MCF 10A (cell line): Measurements from ENCODE around the gene FGF18. TPM values are rescaled to one million over a fixed set of nuclear protein-coding genes. Genes with fewer than 3 reads are reported as not detected.
"Not testable (repeated sequence)": the region's sequence is repeated elsewhere in the genome, so short reads cannot be mapped to it uniquely, and the experiment has no call there.

Experiments used
- BruUV-seq: library from RNA; stranded (reverse); fragments of 400-500 nt; replicated peaks from 2 replicates; lab custom pipeline; 2021; lab: Mats Ljungman, UMichigan
- CTCF ChIA-PET: fragments of 300-600 bp; sonication (Branson Sonifier 250); formaldehyde crosslinking; extraction: SDS; loops from one replicate; lab custom pipeline; 2021; ENCODE audit warnings: antibody characterized with exemption, inconsistent platforms; lab: Yijun Ruan, JAX
- POLR2A ChIA-PET: fragments of 300-600, 350-650 bp; sonication (Branson Sonifier 250); formaldehyde crosslinking; extraction: SDS; loops from one replicate; lab custom pipeline; 2020; ENCODE audit warnings: antibody characterized with exemption, inconsistent platforms; lab: Yijun Ruan, JAX
- DNase-seq: peaks from one replicate; pipeline ENCODE4 v3.0.0-alpha.2; 2018; ENCODE audit not compliant: unreplicated experiment
- H3K27ac Mint-ChIP-seq: one replicate; pipeline ENCODE4 v1.8.0; 2022; ENCODE audit warnings: mild to moderate bottlenecking, low read depth, mixed read lengths; ENCODE audit not compliant: unreplicated experiment
- H3K27me3 Mint-ChIP-seq: one replicate; pipeline ENCODE4 v1.8.0; 2022; ENCODE audit warnings: mixed read lengths; ENCODE audit not compliant: insufficient read depth, unreplicated experiment
- H3K36me3 Mint-ChIP-seq: one replicate; pipeline ENCODE4 v1.8.0; 2022; ENCODE audit warnings: mild to moderate bottlenecking, moderate library complexity, mixed read lengths; ENCODE audit not compliant: insufficient read depth, unreplicated experiment
- H3K4me1 Mint-ChIP-seq: one replicate; pipeline ENCODE4 v1.8.0; 2022; ENCODE audit warnings: mixed read lengths; ENCODE audit not compliant: insufficient read depth, unreplicated experiment
- H3K4me3 Mint-ChIP-seq: one replicate; pipeline ENCODE4 v1.8.0; 2022; ENCODE audit warnings: mild to moderate bottlenecking, moderate library complexity, mixed read lengths; ENCODE audit not compliant: unreplicated experiment
- H3K9me3 Mint-ChIP-seq: one replicate; pipeline ENCODE4 v1.8.0; 2022; ENCODE audit warnings: mixed read lengths; ENCODE audit not compliant: unreplicated experiment
- intact Hi-C: fragments of 100-400 bp; cut with micrococcal nuclease; formaldehyde crosslinking; loops from 2 replicates; pipeline ENCODE4 v1.14.1; 2022
- total RNA-seq: library from RNA; stranded (reverse); gene quantifications from 2 replicates; pipeline ENCODE4 v1.2.3, GENCODE V29; 2022
- TF ChIP-seq, protein P1 (sequence below): fragments of 200-600 bp; IDR thresholded peaks from one replicate; pipeline ENCODE4 v1.8.0; 2022; ENCODE audit warnings: antibody characterized with exemption, mild to moderate bottlenecking; ENCODE audit not compliant: unreplicated experiment

Gene FGF18
- total RNA-seq, 1 experiment from 2014 or later, result not detected

DNA sequence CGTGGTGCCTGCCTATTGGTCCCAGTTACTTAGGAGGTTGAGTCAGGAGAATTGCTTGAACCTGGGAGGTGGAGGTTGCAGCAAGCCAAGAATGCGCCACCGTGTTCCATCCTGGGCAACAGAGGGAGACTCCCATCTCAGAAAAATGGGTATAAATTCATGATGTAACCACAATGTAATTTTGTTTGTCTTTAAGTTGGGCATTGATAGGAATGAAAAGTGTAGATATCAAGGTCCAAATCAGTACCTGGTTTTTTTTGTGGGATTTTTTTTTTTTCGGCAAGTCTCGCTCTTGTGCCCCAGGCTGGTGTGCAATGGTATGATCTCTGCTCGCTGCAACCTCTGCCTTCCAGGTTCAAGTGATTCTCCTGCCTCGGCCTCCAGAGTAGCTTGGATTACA, 24.4 kb upstream of the FGF18 start:
- TF ChIP-seq, protein P1, sequence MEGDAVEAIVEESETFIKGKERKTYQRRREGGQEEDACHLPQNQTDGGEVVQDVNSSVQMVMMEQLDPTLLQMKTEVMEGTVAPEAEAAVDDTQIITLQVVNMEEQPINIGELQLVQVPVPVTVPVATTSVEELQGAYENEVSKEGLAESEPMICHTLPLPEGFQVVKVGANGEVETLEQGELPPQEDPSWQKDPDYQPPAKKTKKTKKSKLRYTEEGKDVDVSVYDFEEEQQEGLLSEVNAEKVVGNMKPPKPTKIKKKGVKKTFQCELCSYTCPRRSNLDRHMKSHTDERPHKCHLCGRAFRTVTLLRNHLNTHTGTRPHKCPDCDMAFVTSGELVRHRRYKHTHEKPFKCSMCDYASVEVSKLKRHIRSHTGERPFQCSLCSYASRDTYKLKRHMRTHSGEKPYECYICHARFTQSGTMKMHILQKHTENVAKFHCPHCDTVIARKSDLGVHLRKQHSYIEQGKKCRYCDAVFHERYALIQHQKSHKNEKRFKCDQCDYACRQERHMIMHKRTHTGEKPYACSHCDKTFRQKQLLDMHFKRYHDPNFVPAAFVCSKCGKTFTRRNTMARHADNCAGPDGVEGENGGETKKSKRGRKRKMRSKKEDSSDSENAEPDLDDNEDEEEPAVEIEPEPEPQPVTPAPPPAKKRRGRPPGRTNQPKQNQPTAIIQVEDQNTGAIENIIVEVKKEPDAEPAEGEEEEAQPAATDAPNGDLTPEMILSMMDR, result no peak
- no peak overlapping the region for H3K27ac Mint-ChIP-seq
- H3K36me3 Mint-ChIP-seq, result peaks cover 100% of the 10 kb centered on the region
- H3K4me3 Mint-ChIP-seq, result no peak overlapping the region
- intact Hi-C loops, result no loop called here
- no TSS peak for BruUV-seq
- no peaks in the 10 kb centered on the region for H3K27me3 Mint-ChIP-seq
- H3K4me1 Mint-ChIP-seq, result peaks cover 67% of the 10 kb centered on the region
- peak; percentile 25 for DNase-seq
- POLR2A ChIA-PET, result interaction anchor here (1.1 to 3.6 kb wide), 2 partner anchors 10 kb away, joined by 4 to 14 read pairs; no protein-coding TSS in a partner anchor
- CTCF ChIA-PET, result interaction anchor here (1.4 to 4.7 kb wide), 2 partner anchors 11 to 517 kb away, joined by 3 to 20 read pairs; no protein-coding TSS in a partner anchor
- H3K9me3 Mint-ChIP-seq, result no peaks in the 10 kb centered on the region

DNA sequence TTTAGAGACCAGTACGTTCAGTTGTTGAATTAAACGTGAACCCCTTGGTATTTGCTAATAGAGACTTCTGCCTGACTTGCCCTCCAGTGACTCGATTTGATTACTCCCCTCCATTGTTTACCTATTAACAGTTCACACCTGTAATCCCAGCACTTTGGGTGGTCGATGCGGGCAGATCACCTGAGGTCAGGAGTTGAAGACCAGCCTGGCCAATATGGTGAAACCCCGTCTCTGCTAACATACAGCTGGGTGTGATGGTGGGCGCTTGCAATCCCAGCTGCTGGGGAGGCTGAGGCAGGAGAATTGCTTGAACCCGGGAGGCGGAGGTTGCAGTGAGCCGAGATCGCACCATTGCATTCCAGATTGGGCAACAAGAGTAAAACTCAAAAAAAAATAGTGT, 22.9 kb upstream of the FGF18 start:
- H3K9me3 Mint-ChIP-seq, intact Hi-C loops, H3K27me3 Mint-ChIP-seq, BruUV-seq: not testable (repeated sequence)
- Mint-ChIP-seq H3K36me3 (peaks cover 100% of the 10 kb centered on the region), H3K4me3 (peak overlapping the region; percentile 16), H3K27ac (peak overlapping the region; percentile 69), H3K4me1 (peaks cover 55% of the 10 kb centered on the region)
- ChIA-PET POLR2A (interaction anchor here (0.6 to 1.5 kb wide), 6 partner anchors 8 to 18 kb away, joined by 3 to 6 read pairs (median 4); partner anchors contain the start of gene NPM1), CTCF (interaction anchor here (0.6 to 4.7 kb wide), 4 partner anchors 9 to 599 kb away, joined by 3 to 20 read pairs (median 4); no protein-coding TSS in a partner anchor)
- peak; percentile 1 for DNase-seq

DNA sequence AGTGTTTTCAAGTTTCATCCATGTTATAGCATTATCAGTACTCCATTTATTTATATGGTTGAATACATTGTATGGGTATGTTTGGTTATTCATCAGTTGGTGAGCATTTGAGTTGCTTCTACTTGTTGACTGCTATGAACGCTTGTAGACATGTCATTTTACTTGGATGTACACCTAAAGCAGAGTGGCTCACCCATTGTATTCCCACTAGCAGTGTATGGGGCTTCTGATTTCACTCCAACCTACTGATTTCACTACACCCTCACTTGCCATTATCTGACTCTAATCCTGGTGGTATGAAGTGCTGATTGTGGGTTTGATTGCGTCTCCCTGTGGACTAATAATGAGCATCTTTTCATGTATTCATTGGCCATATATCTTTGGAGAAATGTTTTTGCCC, 22.3 kb upstream of the FGF18 start:
- intact Hi-C loops, result no loop called here
- no peak overlapping the region for H3K4me3 Mint-ChIP-seq
- H3K27me3 Mint-ChIP-seq, result no peaks in the 10 kb centered on the region
- H3K9me3 Mint-ChIP-seq, result no peaks in the 10 kb centered on the region
- no peak overlapping the region for H3K27ac Mint-ChIP-seq
- DNase-seq, result peak; percentile 25
- BruUV-seq, result no TSS peak
- peaks cover 51% of the 10 kb centered on the region for H3K4me1 Mint-ChIP-seq
- peaks cover 100% of the 10 kb centered on the region for H3K36me3 Mint-ChIP-seq
- CTCF ChIA-PET, result no interaction called here
- POLR2A ChIA-PET, result interaction anchor here (1.5 kb wide), 1 partner anchor 10 kb away, joined by 6 read pairs; no protein-coding TSS in a partner anchor
- TF ChIP-seq, protein P1, result no peak

DNA sequence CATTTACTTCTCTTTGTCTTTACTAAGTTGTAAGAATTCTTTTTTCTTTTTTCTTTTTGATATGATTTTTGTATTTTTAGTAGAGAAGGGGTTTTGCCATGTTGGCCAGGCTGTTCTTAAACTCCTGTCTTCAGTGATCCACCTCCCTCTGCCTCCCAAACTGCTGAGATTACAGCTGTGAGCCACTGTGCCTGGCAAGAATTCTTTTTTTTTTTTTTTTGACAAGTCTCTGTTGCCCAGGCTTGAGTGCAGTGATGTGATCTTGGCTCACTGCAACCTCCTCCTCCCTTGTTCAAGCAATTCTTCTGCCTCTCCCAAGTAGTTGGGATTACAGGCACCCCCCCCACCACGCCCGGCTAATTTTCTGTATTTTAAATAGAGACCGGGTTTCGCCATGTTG, 21.8 kb upstream of the FGF18 start:
- H3K4me3 Mint-ChIP-seq, result no peak overlapping the region
- intact Hi-C loops, result no loop called here
- POLR2A ChIA-PET, result no interaction called here
- H3K36me3 Mint-ChIP-seq, result peaks cover 98% of the 10 kb centered on the region
- no peak overlapping the region for H3K27ac Mint-ChIP-seq
- H3K4me1 Mint-ChIP-seq, result peaks cover 49% of the 10 kb centered on the region
- CTCF ChIA-PET, result no interaction called here
- DNase-seq, result peak; percentile 9
- H3K27me3 Mint-ChIP-seq, result no peaks in the 10 kb centered on the region
- BruUV-seq, result no TSS peak
- TF ChIP-seq, protein P1, result no peak
- no peaks in the 10 kb centered on the region for H3K9me3 Mint-ChIP-seq

DNA sequence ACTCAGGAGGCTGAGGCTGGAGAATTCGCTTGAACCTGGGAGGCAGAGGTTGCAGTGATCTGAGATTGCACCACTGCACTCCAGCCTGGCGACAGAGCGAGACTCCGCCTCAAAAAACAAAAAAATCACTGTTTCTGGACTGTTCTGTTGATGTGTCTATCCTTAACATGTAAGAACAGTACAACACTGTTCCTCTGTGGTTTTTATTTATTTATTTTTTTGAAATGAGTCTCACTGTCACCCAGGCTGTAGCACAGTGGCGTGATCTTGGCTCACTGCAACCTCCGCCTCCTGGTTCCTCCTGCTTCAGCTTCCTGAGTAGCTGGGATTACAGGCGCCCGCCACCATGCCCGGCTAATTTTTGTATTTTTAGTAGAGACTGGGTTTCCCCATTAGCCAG, 20.8 kb upstream of the FGF18 start:
- H3K36me3 Mint-ChIP-seq, result peaks cover 92% of the 10 kb centered on the region
- POLR2A ChIA-PET, result interaction anchor here (0.8 to 4.2 kb wide), 5 partner anchors 9 to 884 kb away, joined by 3 to 35 read pairs (median 4); partner anchors contain the start of gene NPM1
- H3K27me3 Mint-ChIP-seq, intact Hi-C loops, BruUV-seq, H3K9me3 Mint-ChIP-seq: not testable (repeated sequence)
- peak overlapping the region; percentile 28 for H3K4me3 Mint-ChIP-seq
- CTCF ChIA-PET, result interaction anchor here (0.6 kb wide), 1 partner anchor 28 kb away, joined by 4 read pairs; no protein-coding TSS in a partner anchor
- peak overlapping the region; percentile 54 for H3K27ac Mint-ChIP-seq
- peak; percentile 12 for DNase-seq
- peaks cover 41% of the 10 kb centered on the region for H3K4me1 Mint-ChIP-seq
